Vagina (tissue), 2 donors: ENCODE measurements around the gene ANKLE1. TPM values are rescaled to one million over a fixed set of nuclear protein-coding genes. Genes with fewer than 3 reads are reported as not detected.
A peak's percentile ranks its signal among the peaks of the same experiment; 100 is the strongest.

Experiments
- DNase-seq, 2 donors: peaks; one replicate each; pipeline ENCODE4 v3.0.0-alpha.2; 2017; ENCODE audit errors: extremely low spot score in 2 of 2
- H3K27ac ChIP-seq: fragments of 200-600 bp; sonication (generic); one replicate; pipeline ENCODE4 v1.5.1; 2019
- H3K27me3 ChIP-seq: fragments of 200-600 bp; sonication (generic); one replicate; pipeline ENCODE4 v1.5.1; 2019
- H3K36me3 ChIP-seq, 2 donors: fragments of 200-600 bp; sonication (generic); one replicate each; pipeline ENCODE4 v1.5.1; 2017 to 2019
- H3K4me1 ChIP-seq: fragments of 200-600 bp; sonication (generic); one replicate; pipeline ENCODE4 v1.5.1; 2019
- H3K4me3 ChIP-seq, 2 donors: fragments of 200-600 bp; sonication (generic); 1 replicate in 1 of 2; 2 replicates in 1 of 2; pipeline ENCODE4 v1.5.1; 2016 to 2019
- H3K9me3 ChIP-seq: fragments of 200-600 bp; sonication (generic); one replicate; pipeline ENCODE4 v1.5.1; 2019
- POLR2A ChIP-seq, 2 donors: fragments of 450-650 bp; IDR thresholded peaks; one replicate each; pipeline ENCODE4 v1.6.1; 2017; ENCODE audit warnings: antibody characterized with exemption in 2 of 2, mild to moderate bottlenecking in 2 of 2, moderate library complexity in 2 of 2
- POLR2AphosphoS5 ChIP-seq, 2 donors: sonication (generic); formaldehyde crosslinking; IDR thresholded peaks; one replicate each; pipeline ENCODE4 v1.9.0; 2017; ENCODE audit warnings: antibody characterized with exemption in 2 of 2, mild to moderate bottlenecking in 2 of 2, low read depth in 1 of 2; ENCODE audit not compliant: insufficient read depth in 1 of 2
- intact Hi-C: fragments of 100-400 bp; cut with DNase I; formaldehyde crosslinking; loops from one replicate; pipeline ENCODE4 v1.15.1; 2023
- total RNA-seq: library from RNA; depleted of rRNA; stranded (reverse); fragments of >200 nt; gene quantifications from one replicate; pipeline ENCODE4 v1.2.3, GENCODE V29; 2016
- TF ChIP-seq, protein P1 (sequence below), 3 experiments: fragments of 450-650 bp in 2 of 3; fragments of 200-600 bp in 1 of 3; sonication (generic) in 1 of 3; IDR thresholded peaks; one replicate each; pipeline ENCODE4 v1.5.1; 2017 to 2019; ENCODE audit warnings: antibody characterized with exemption in 3 of 3, mild to moderate bottlenecking in 2 of 3, moderate library complexity in 2 of 3

Gene ANKLE1
- total RNA-seq, 1 donor from 2014 or later: 2.9 TPM

DNA sequence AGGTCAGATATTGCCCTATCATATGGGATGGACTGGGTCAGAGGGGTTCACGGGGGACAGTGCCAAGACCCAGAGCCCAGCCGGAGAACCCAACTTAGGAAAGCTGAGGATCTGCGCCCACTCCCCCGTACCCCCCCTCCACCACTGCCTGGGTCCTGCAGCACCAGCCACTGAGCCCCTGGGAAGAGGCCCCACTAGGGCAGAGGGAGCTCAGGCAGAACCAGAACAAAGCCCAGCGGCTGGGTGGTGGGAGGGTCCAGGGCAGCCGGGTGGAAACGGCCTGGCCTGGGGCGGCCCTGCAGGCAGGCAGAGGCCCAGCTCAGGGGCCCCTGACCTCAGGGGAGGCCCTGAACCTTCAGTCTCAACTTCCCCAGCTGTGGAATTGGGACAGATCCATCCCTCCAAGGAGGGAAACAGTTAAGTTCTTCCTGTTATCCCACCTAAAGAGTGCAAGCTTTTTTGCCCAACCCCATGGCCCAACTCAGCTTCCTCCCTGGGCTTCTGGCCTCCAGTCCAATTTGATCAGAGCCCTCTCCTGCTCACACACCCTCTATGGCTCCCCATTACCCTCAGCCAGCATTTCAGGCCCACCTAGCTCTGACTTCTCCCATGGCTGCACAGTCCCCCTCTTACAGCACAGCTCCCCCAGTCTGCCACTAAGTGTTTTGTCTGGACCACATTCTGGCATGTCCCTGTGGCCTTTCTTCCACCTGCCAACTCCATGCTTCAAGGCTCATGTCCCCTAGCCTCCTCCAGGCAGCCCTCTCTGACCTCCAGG lies 39.1 kb upstream of the ANKLE1 start:
- Histone ChIP-seq H3K27me3 (no peaks in the 10 kb centered on the region), H3K9me3 (no peaks in the 10 kb centered on the region), H3K36me3 (peaks cover 0 to 15% of the 10 kb centered on the region in 2 donors), H3K4me1 (peaks cover 47% of the 10 kb centered on the region), H3K4me3 (no peak overlapping the region), H3K27ac (peak overlapping the region; percentile 85)
- TF ChIP-seq, protein P1, sequence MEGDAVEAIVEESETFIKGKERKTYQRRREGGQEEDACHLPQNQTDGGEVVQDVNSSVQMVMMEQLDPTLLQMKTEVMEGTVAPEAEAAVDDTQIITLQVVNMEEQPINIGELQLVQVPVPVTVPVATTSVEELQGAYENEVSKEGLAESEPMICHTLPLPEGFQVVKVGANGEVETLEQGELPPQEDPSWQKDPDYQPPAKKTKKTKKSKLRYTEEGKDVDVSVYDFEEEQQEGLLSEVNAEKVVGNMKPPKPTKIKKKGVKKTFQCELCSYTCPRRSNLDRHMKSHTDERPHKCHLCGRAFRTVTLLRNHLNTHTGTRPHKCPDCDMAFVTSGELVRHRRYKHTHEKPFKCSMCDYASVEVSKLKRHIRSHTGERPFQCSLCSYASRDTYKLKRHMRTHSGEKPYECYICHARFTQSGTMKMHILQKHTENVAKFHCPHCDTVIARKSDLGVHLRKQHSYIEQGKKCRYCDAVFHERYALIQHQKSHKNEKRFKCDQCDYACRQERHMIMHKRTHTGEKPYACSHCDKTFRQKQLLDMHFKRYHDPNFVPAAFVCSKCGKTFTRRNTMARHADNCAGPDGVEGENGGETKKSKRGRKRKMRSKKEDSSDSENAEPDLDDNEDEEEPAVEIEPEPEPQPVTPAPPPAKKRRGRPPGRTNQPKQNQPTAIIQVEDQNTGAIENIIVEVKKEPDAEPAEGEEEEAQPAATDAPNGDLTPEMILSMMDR (IDR thresholded peaks at IDR 0.05): no peak
- TF ChIP-seq POLR2AphosphoS5 (IDR thresholded peaks at IDR 0.05; ENCODE audit: insufficient read depth in 1 of 2, low read depth in 1 of 2): no peak
- TF ChIP-seq POLR2A (IDR thresholded peaks at IDR 0.05): no peak
- intact Hi-C loops: no loop called here
- DNase-seq: no peak

DNA sequence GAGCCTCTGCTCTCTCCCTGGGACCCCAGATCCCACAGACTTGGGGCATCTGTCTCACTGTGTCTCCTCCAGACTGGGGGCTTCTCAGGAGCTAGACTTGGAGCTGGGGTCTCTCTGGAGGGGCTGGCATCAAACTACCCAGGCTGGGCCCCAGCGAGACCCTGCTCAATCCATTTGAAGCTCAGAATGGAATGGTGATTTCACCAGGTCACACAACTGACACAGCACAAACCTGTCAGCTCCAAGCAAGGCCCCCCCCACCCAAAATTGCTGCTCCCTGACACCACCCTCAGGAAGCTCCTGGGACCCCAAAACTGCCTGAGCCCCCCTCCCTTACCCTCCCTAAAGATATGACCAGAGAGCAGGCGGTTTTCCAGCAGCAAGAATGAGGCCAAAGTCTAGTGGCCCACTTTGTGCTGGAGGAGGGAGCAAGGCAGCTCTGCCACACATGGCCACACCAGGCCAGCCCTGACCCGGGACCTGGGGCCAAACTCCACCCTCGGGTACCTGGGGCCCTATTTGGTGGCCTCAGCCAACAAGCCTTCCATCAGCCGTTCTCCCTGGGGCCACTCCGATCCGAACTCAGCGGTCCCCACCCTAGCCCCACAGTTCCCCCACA lies 38.4 kb upstream of the ANKLE1 start:
- H3K27ac ChIP-seq: peak overlapping the region; percentile 85
- peak overlapping the region; percentile 81 for H3K4me3 ChIP-seq
- peaks cover 0 to 11% of the 10 kb centered on the region in 2 donors for H3K36me3 ChIP-seq
- intact Hi-C loops: no loop called here
- DNase-seq: no peak
- TF ChIP-seq, protein P1 (IDR thresholded peaks at IDR 0.05): no peak
- TF ChIP-seq POLR2A (IDR thresholded peaks at IDR 0.05) (no peak), POLR2AphosphoS5 (IDR thresholded peaks at IDR 0.05; ENCODE audit: insufficient read depth in 1 of 2, low read depth in 1 of 2) (no peak)
- H3K9me3 ChIP-seq: no peaks in the 10 kb centered on the region
- H3K4me1 ChIP-seq: peaks cover 54% of the 10 kb centered on the region
- no peaks in the 10 kb centered on the region for H3K27me3 ChIP-seq

DNA sequence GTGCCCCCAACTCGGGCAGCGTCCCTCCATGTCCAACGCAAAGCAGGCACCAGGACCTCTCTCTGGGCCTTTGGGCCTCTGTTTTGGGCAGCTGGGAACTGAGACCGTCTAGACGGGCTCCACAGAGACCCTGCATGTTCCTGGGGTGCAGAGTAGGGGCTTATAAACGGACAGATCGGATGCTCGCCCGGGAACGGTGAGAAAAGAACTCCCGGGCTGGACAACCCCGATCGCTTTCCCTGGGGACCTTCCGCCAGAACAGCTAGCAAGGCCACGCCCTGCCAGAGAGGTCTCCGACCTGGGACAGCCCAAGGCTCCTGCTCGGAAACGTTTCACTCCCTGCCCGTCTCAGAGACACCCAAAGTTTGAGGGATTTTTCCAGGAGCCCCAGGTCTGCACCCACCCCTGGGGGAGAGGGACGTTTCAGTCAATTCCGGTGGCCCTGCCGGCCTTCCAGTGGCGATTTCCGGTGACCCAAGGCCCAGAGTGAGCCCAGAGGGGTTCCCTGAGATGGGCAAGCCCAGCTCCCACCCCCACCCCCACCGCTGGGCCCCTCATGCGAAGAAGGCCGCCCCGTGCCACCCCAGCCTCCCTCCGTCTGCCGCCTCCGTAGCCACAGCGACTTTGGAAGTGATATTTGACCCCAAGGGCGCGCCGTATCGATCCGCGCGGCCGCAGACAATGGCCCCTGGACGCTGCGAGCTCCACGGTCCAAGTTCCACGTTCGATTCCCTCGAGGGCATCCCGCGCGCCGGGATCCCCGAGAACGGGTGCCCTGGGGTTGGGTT lies 37.7 kb upstream of the ANKLE1 start:
- Histone ChIP-seq H3K4me3 (peak overlapping the region; percentile 81), H3K36me3 (peaks cover 0 to 7% of the 10 kb centered on the region in 2 donors), H3K27ac (peak overlapping the region; percentile 85), H3K4me1 (peaks cover 55% of the 10 kb centered on the region), H3K27me3 (no peaks in the 10 kb centered on the region), H3K9me3 (no peaks in the 10 kb centered on the region)
- TF ChIP-seq, protein P1 (IDR thresholded peaks at IDR 0.05): no peak
- TF ChIP-seq POLR2AphosphoS5 (IDR thresholded peaks at IDR 0.05; ENCODE audit: insufficient read depth in 1 of 2, low read depth in 1 of 2): peak in 1 of 2 donors; percentile 27
- TF ChIP-seq POLR2A (IDR thresholded peaks at IDR 0.05): no peak
- no peak for DNase-seq
- intact Hi-C loops: no loop called here

DNA sequence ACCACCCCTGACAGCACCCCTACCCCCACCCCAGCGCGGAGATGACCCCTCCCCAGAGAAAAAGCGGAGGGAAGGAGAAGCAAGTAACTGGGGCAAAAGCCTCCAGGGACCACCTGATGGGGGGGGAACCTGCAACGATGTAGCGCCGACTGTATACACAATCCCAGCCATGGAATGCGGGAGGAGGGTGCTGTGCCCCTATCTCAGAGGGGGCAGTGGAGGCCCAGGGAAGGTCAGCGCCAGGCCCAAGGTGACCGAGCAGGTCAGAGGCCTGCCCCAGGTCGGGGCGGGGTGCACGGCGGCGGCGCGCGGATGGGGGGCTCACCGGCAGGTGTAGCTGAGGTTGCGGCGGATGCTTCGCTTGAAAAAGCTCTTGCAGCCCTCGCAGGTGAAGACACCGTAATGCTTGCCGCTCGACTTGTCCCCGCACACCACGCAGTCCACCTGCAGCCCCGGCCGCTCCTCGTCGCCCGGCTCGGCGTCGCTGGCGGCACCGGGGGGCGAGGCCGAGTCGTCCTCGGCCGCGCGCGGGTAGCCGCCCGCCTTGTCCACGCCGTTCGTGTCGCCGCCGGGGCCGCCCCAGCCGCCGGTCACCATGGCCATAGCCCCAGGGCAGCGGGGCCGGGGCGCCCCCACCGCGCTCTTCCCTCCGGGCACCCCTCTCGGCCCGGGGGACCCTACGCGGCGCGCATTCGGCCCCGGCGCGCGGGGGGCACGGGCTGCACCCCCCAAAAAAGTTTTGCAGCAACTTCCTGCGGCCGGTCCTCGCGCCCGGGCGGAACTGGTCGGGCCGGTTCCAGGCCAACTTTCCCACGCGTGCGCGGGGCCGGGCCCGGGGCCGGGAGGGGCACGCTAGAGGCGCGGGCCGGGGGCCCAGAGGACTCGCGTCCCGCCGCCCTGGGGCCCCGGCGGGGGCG lies 36.8 kb upstream of the ANKLE1 start:
- Histone ChIP-seq H3K9me3 (no peaks in the 10 kb centered on the region), H3K27me3 (no peaks in the 10 kb centered on the region), H3K4me3 (peak overlapping the region; percentile 81), H3K36me3 (peaks cover 0 to 7% of the 10 kb centered on the region in 2 donors), H3K4me1 (peaks cover 55% of the 10 kb centered on the region), H3K27ac (peak overlapping the region; percentile 85)
- TF ChIP-seq POLR2A (IDR thresholded peaks at IDR 0.05): no peak
- no peak for TF ChIP-seq POLR2AphosphoS5 (IDR thresholded peaks at IDR 0.05; ENCODE audit: insufficient read depth in 1 of 2, low read depth in 1 of 2)
- TF ChIP-seq, protein P1 (IDR thresholded peaks at IDR 0.05): no peak
- DNase-seq: no peak
- intact Hi-C loops: no loop called here
